AG09309 (cell line): ENCODE measurements around the gene ZNF584.
"Not testable (repeated sequence)": the region's sequence is repeated elsewhere in the genome, so short reads cannot be mapped to it uniquely, and the experiment has no call there.

Experiments
- DNase-seq: peaks from one replicate; pipeline ENCODE4 v3.0.0-alpha.2; 2010; ENCODE audit warnings: low read depth
- H3K4me3 ChIP-seq: 2 replicates; pipeline ENCODE4 v1.5.1; 2011; ENCODE audit warnings: mild to moderate bottlenecking, low read depth, low read length, moderate library complexity; ENCODE audit not compliant: control insufficient read depth
- CTCF ChIP-seq: IDR thresholded peaks from 2 replicates; pipeline ENCODE4 v1.5.1; 2011; ENCODE audit warnings: mild to moderate bottlenecking, low read depth, low read length, inconsistent platforms; ENCODE audit not compliant: insufficient read depth, control insufficient read depth; ENCODE audit errors: missing control alignments

The ZNF584 gene

DNA sequence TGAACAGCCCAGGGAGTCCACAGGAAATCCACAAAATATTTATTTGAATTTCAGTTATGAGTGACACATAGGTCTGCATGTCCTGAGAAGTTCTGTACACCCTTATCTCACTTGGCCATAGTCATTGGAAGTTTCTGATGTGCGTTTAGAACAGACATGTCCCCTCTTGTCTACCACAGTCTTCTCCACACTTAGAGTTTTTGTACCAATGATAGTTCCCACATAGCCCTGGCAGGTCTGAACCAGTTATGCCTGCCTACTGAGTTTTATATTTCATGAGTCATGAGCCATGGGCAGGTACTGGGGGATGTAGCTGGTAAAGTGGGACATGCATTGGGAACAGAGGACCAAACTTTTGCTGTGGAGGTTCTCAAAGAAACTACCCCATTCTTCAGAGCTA is 20.2 kb downstream of the ZNF584 start:
- DNase-seq: no peak
- no peak for TF ChIP-seq CTCF
- no peak overlapping the region for H3K4me3 ChIP-seq

GRCh38 chr19:58429745-58430144 is 21.3 kb downstream of the ZNF584 start:
- H3K4me3 ChIP-seq: no peak overlapping the region
- no peak for DNase-seq
- TF ChIP-seq CTCF: no peak

GRCh38 chr19:58434217-58434616 is 25.8 kb downstream of the ZNF584 start:
- DNase-seq: no peak
- H3K4me3 ChIP-seq: no peak overlapping the region
- TF ChIP-seq CTCF: no peak

DNA sequence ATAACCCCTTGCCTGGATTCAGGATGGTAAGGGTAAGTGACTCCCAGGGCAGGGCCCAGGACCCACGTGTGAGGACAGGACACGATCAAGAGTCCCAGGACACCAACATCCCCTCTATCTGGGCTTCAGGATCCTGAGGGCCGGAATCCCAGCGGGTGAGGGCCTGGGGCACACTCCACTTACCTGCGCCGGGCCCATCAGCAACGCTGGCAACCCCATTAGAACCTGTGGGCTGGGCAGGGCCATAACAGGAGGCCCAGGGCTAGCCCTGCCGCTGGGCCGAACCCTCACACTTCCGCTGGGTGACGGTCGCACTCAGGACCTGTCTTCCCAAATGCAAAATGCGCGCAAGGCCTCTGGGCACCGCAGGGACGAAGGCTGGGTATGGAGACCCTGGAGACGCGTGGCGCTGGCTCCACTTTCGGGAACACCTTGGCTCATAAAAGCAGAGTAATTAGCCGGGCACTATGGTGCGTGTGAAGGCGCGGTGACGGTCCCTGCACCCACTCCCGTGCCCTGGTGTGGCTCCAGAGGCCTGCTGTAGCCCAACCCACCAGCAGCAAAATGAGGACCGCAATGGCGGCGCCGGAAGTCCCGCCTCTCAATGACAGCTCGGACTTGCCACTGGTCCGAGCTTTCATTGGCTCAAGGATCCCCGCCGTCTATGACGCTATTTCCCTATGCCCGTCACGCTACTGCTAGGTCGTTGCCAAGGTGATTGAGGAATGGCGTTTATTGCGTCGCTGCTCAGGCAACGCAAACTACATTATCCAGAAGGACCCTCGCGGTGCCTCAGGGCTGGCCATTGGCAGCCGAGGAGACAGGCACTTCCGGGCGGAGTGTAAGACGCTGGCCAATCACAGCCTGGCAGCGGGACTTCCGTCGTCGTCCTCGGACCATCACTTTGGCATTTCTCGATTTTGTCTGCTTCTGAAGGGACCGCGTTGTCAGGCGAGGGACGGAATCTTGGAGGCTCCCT is 31.4 kb downstream of the ZNF584 start, which contains the start of gene ZNF132:
Gene ZNF132, minus strand, starts transcription at position 578 of the 979 bp plus-strand sequence. Its CDS starts 332 bp downstream, at position 246.
- DNase-seq: peak; percentile 99
- peak within 1 kb of the TSS; percentile 68 for H3K4me3 ChIP-seq
- TF ChIP-seq CTCF: no peak

DNA sequence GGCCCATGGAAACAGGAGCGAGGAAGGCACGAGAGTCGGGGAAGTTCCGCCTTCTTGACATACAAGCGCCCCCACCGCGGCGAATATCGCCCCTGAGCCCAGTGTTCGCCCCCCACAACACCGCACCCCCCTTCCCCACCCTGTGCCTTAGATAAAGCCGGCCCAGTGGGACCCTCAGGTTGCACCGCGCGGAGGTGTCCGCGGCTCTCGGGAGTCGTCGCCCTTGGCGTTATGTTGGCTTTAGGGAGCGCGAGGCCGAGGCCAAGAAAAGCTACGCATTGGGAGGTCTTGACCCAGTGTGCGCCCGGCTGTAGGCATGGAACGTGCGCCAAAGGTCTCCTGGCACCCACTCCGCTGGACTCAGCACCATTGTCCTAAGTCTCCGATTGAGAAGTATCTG is 32.1 kb downstream of the ZNF584 start:
- TF ChIP-seq CTCF: no peak
- H3K4me3 ChIP-seq: peak overlapping the region; percentile 68
- DNase-seq: no peak

DNA sequence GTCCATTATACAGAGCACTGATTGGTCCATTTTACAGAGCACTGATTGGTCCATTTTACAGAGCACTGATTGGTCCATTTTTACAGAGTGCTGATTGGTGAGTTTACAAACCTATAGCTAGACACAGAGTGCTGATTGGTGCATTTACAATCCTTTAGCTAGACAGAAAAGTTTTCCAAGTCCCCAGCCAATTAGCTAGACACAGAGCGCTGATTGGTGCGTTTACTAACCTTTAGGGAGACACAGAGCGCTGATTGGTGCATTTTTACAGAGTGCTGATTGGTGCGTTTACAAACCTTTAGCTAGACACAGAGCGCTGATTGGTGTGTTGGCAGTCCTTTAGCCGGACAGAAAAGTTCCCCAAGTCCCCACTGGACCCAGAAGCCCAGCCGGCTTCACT is 34.5 kb downstream of the ZNF584 start:
- H3K4me3 ChIP-seq, DNase-seq: not testable (repeated sequence)

DNA sequence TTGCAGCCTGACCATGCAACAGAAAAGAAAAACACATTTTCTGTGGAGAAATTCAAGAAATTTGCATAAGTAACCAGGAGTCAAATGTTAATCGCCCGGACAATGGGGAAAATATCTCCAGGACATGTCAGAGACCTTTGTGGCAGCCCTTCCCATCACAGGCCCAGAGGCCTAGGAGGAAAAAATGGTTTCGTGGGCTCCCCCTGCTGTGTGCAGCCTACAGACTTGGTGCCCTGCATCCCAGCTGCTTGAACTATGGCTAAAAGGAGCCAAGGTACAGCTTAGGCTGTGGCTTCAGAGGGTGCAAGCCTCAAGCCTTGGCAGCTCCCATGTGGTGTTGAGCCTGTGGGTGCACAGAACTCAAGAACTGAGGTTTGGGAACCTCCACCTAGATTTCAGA is 40.4 kb downstream of the ZNF584 start:
- H3K4me3 ChIP-seq, DNase-seq: not testable (repeated sequence)

DNA sequence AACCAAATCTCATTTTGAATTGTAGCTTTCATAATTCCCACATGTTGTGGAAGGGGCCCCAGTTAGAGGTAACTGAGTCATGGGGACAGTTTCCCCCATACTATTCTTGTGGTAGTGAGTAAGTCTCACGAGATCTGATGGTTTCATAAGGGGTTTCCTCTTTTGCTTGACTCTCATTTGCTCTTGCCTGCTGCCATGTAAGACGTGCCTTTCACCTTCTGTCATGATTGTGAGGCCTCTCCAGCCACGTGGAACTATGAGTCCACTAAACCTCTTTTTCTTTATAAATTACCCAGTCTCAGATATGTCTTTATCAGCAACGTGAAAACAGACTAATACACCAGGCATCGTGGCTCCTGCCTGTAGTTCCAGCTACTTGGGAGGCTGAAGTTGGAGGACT is 41.5 kb downstream of the ZNF584 start:
- not testable (repeated sequence) for H3K4me3 ChIP-seq, DNase-seq
